EL (cell line): ENCODE data around the gene CCL4.
A peak's percentile ranks its signal among the peaks of the same experiment; 100 is the strongest.
"Not testable (repeated sequence)": the region's sequence is repeated elsewhere in the genome, so short reads cannot be mapped to it uniquely, and the experiment has no call there.

ENCODE experiments used
- DNase-seq: peaks from one replicate; pipeline ENCODE4 v3.0.0-alpha.2; 2016

CCL4 gene

GRCh38 chr17:36118477-36119353, 15.1 kb downstream of the CCL4 start:
- DNase-seq, result no peak

- DNase-seq, result no peak
These were observed 16.6 kb downstream of the CCL4 start for GRCh38 chr17:36120221-36120620.

DNA sequence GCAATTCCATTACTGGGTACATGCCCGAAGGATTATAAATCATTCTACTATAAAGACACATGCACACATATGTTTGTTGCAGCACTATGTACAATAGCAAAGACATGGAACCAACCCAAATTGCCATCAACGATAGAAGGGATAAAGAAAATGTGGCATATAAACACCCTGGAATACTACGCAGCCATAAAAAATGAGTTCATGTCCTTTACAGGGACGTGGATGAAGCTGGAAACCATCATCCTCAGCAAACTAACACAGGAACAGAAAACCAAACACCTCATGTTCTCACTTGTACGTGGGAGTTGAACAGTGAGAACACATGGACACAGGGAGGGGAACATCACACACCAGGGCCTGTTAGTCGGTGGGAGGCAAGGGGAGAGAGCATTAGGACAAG, 17.5 kb downstream of the CCL4 start:
- DNase-seq, result not testable (repeated sequence)

DNA sequence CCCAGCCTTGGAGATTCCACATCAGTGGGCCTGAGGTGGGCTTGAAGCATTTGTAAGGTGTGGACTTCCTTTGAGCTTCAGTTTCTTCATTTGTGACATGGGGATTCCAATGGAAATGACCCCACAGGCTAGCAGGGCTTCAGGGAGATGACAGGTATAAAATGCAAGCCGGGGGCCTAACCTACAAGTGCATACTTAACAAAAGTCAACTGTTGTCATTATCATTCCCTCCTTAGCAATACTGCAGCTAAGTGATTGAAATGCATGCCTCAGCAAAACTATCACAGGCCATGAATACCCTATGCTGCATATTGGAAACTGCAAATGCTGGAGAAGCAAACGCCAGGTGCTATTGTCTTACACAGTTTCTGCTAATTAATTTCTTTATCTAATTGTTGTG, 19.8 kb downstream of the CCL4 start:
- DNase-seq, result no peak

- no peak for DNase-seq
These were observed 21.5 kb downstream of the CCL4 start for GRCh38 chr17:36124879-36125824.

DNA sequence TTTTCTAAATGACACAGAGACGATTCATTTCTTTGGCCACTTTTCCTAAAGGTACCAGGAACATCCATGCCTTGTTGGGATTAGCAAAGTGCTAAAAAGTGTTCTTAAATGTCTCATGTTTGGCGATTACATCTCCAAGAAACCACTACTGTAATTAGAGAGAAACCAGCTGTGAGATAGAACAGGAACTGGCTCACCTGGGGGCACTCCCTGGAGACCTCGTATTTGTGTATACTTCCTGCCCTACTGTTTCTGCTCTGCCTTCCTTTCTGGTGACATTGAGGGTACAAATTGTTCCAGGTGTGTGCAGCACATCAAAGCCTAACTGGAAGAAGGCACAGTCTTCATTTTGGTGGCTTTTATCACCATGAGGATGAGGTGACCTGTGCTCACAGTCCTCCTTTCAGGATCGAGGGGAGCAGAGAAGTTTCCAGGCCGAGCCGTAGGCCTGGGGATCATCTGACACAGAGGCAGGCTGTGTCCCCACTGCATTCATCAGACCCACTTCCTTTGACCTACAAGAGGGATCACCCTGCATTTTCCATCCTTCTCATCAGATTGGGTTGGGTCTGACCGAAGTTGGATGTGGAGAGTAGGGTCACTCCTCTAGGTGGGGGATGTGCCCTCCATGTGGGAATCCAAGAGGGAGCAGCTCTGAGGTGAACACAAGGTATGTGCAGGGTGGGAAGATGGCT, 23.7 kb downstream of the CCL4 start:
- DNase-seq, result no peak

- no peak for DNase-seq
These were observed 24.3 kb downstream of the CCL4 start for GRCh38 chr17:36127911-36128310.

DNA sequence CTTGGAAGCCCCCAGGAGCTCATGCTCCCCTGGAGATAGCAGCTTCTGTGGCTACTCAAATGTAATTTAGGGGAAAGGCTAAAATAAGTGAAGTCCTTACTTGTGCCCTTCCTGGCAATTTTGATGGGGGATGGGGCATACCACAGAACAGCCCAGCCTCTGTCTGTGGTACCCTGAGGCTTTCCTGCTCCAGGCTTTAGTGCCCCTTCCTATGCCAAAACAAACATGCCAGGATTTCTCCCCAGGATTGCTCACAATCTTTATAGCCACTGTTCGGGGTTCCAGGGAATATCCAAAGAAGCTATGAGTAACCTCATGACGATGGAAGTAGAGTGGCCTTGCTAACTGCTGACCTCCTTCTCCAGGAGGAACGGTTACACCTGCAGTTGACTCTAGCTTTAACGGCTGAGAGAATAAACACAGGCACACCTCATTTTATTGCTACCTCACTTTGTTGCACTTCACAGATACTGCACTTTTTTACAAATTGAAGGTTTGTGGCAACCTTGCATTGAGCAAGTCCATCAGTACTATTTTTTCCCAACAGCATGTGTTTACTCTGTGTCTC, 24.9 kb downstream of the CCL4 start:
- peak; percentile 8 for DNase-seq

DNA sequence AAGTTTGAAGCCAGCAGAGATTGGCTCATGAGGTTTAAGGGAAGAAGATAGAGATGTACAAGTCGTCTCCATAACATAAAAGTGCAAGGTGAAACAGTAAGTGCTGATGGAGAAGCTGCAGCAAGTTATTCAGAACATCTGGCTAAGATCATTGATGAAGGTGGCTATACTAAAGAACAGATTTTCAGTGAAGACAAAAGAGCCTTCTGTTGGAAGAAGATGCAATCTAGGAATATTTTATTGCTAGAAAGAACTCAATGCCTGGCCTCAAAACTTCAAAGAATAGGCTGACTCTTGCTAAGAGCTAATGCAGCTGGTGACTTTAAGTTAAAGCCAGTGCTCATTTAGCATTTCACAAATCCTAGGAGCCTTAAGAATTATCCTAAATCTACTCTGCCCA, 26.0 kb downstream of the CCL4 start:
- DNase-seq, result no peak

GRCh38 chr17:36130346-36130745, 26.7 kb downstream of the CCL4 start:
- no peak for DNase-seq

GRCh38 chr17:36131421-36131820, 27.8 kb downstream of the CCL4 start:
- DNase-seq, result no peak

DNA sequence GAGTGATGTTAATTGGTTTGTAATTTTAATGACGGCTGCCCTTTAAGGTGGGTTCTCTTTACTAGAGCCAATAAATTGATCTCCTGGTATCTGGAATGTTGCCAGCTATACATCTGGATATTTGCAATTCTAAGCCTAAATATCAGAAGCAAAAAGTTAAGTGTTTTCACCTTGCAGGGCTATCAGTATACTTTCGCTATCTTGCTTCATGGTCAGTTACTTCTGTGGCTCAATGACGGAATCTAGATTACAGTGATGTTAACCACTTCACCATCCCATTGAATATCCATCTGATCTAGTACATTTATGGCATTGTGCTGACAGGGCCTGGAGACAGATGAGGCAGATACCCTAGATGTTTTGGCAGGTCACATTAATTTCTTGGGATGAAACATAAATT, 28.3 kb downstream of the CCL4 start:
- DNase-seq, result no peak

DNA sequence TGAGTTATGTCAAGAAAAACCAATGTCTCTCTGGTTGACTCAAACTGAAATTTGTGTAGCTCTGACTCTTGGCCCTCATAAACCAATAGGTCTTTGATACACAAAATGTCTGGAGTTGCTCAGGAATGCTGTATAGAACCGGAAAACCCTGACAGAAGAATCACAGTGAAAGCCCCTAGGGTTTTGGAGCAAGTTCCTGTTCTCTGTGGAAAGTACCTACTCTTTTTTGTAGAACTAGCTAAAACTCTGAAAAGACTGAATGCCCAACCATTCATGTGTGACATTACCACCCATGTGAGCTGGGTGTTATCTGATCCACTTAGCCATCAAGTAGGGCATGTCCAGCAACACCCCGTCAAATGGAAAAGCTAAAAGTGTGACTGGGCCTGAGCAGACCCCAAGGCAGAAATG, 28.8 kb downstream of the CCL4 start:
- no peak for DNase-seq

GRCh38 chr17:36133602-36134236, 30.1 kb downstream of the CCL4 start:
- no peak for DNase-seq

DNA sequence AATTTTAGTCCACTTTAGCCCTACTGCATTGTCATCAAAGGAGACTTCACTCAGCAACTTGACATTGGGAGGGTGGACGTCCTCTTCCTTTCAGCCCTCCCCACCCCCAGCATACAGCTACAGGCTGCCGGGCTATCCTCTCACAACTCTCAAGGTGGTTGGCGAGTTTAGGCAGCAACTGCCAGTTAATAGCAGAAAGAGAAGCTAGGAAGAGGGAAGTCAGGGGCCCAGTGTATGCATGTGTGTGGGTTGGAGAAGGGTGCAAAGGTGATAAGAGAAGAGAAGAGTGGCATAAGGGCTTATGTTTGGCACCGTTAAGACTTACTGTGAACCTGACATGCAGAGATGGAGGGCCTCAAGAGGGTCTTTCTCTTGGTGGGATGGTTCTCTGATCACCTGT, 31.8 kb downstream of the CCL4 start:
- DNase-seq, result no peak

- DNase-seq, result no peak
These were observed 32.4 kb downstream of the CCL4 start for GRCh38 chr17:36136036-36136435.

GRCh38 chr17:36136439-36136838, 32.8 kb downstream of the CCL4 start:
- no peak for DNase-seq

DNA sequence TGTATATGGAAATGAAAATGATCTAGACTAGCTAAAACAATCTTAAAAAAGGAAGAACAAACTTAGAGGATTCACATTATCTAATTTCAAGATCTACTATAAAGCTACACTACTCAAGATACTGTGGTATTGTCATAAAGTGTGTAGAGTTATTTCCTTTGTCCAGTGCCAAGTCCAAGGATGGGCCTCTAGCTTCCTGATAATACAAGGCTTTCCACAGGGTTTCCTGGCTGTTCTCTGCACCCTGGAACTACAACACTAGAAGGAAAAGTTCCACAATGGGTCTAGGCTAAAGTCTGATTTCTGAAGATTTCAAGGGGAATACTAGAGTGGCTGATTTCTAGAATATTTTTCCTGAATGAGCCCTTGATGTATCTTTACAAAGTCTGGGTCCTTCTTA, 38.6 kb downstream of the CCL4 start:
- no peak for DNase-seq

- DNase-seq, result no peak
These were observed 39.2 kb downstream of the CCL4 start for GRCh38 chr17:36142806-36143205.

DNA sequence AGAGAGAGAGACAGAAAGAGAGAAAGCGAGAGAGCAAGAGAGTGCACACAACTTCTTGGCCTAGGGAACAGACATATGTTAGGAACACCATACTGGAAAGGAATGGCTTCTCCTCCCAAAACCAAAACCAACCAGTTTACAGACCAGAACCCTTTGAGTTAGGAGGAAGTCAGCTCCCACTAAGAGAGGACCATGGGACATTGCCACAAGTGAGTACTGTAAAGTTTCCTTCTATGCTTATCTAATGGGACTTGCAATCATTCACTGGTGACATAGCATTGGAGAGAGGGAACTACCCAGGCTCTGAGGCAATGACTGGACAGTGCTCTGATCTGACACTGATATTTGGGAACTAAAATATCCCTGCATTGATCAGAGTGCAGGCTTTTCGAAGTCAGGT, 40.4 kb downstream of the CCL4 start:
- DNase-seq, result no peak

GRCh38 chr17:36144981-36145729, 41.5 kb downstream of the CCL4 start:
- DNase-seq, result no peak

DNA sequence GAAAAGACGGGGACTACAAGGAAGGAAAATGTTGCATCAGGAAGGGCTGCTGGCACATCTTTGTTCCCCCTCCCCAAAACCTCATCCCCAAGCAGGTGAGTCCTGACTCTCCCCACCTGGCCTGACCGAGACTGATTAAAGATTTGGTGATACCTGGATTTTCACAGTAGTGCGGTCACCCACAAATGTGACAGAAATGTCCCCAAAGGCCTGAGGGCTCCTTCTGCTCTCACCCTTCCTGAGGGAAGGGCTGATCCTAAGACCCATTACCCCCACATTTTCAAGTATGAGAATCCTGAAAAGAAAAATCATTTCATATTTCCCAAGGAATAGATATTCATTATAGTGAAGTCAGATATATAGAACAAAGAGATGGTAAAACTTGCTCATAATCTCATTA, 44.0 kb downstream of the CCL4 start:
- DNase-seq, result no peak
